ENCODE results near the gene MREG. TPM values are rescaled to one million over a fixed set of nuclear protein-coding genes. Genes with fewer than 3 reads are reported as not detected.

The MREG gene, protein sequence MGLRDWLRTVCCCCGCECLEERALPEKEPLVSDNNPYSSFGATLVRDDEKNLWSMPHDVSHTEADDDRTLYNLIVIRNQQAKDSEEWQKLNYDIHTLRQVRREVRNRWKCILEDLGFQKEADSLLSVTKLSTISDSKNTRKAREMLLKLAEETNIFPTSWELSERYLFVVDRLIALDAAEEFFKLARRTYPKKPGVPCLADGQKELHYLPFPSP
- 33.7 and 34.3 TPM in 2 replicates for polyA plus RNA-seq (2013)

DNA sequence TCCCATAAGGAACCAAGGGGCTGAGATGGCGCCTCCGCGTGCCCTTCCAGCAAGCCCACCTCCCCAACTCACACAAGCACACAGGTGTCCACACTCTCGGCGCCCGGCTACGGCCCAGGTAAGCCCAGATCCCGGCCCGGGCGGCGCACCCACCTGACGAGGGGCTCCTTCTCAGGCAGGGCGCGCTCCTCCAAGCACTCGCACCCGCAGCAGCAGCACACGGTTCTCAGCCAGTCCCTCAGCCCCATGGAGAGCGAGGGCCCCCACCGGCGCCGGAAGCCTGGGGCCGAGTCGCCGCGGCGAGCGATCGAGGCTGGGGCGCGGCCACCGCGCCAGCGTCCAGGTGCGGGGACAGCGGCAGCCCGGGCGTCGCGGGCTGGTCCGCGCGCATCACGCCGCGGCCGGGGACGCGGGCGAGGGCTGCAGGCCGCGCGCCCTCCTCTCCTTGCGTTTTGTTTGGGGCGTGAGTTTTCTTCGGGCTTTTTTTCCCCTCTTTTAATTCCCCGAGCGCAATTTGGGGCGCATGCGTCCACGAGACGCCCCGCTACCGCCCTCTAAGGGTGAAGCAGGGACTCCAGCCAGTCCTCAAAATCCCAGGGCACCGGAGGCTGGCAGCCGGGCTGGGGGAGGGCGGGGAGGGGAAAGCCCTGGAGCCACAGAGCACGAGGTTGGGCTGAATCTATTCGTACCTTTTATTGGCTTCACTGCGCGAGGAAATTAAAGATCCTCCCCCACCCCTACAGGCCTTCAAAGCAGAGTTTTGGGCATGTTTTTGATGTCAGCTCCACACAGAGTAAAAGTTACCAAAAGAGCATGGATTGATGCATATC, at the start of gene MREG:
Gene MREG, minus strand, starts transcription at position 472 of the 830 bp plus-strand sequence. Its CDS starts 224 bp downstream, at position 248.
- Histone ChIP-seq H3K79me2 (ENCODE audit: control insufficient read depth, insufficient read depth, low read length, poor library complexity) (peaks cover 5% of the 10 kb centered on the region), H2BK120ac (ENCODE audit: insufficient read depth, low read length, poor library complexity) (peak within 1 kb of the TSS; percentile 99), H2BK12ac (ENCODE audit: low read length) (peak within 1 kb of the TSS; percentile 79), H3K4me1 (ENCODE audit: control insufficient read depth in 1 of 2, insufficient read depth in 2 of 2, low read length in 2 of 2) (peaks cover 0 to 2% of the 10 kb centered on the region in 2 experiments), H3K79me1 (ENCODE audit: low read length) (peaks cover 9% of the 10 kb centered on the region), H3K9ac (ENCODE audit: low read length) (peak within 1 kb of the TSS; percentile 82), H4K91ac (ENCODE audit: low read depth, low read length) (peak within 1 kb of the TSS; percentile 97), H3K9me3 (ENCODE audit: insufficient read depth, low read depth, low read length) (no peaks in the 10 kb centered on the region), H3K36me3 (ENCODE audit: control insufficient read depth in 1 of 2, insufficient read depth in 2 of 2, low read length in 2 of 2) (no peaks in the 10 kb centered on the region), H3K4ac (ENCODE audit: low read depth, low read length) (peak within 1 kb of the TSS; percentile 26), H2AK5ac (ENCODE audit: low read length) (peak within 1 kb of the TSS; percentile 70), H3K27me3 (ENCODE audit: insufficient read depth, low read length) (no peaks in the 10 kb centered on the region), H3K4me2 (ENCODE audit: low read length) (peak within 1 kb of the TSS; percentile 97), H2BK5ac (ENCODE audit: low read depth, low read length, poor library complexity) (peak within 1 kb of the TSS; percentile 94), H2AFZ (ENCODE audit: insufficient read depth, low read length, poor library complexity) (peak within 1 kb of the TSS; percentile 99), H3K18ac (ENCODE audit: low read length) (peak within 1 kb of the TSS; percentile 99), H3K23ac (ENCODE audit: low read length) (no peak within 1 kb of the TSS), H4K8ac (ENCODE audit: low read depth, low read length) (peak within 1 kb of the TSS; percentile 95), H3K4me3 (ENCODE audit: low read depth, low read length) (peak within 1 kb of the TSS; percentile 94), H4K12ac (ENCODE audit: low read depth, low read length) (peak within 1 kb of the TSS; percentile 97), H3K27ac (ENCODE audit: low read depth, low read length) (peak within 1 kb of the TSS; percentile 79), H3K14ac (ENCODE audit: low read length) (peak within 1 kb of the TSS; percentile 99)
- WGBS (ENCODE audit: extremely low coverage, insufficient coverage, insufficient read length) = no CpG with 5 or more reads among the region's 70 CpGs
- peak; percentile 57 to 80 for DNase-seq

- Histone ChIP-seq H2BK120ac (ENCODE audit: insufficient read depth, low read length, poor library complexity) (no peak overlapping the region), H4K91ac (ENCODE audit: low read depth, low read length) (no peak overlapping the region), H3K9ac (ENCODE audit: low read length) (no peak overlapping the region), H4K8ac (ENCODE audit: low read depth, low read length) (no peak overlapping the region), H4K12ac (ENCODE audit: low read depth, low read length) (no peak overlapping the region), H3K4me3 (ENCODE audit: low read depth, low read length) (no peak overlapping the region), H2AFZ (ENCODE audit: insufficient read depth, low read length, poor library complexity) (no peak overlapping the region), H3K4me2 (ENCODE audit: low read length) (no peak overlapping the region), H3K36me3 (ENCODE audit: control insufficient read depth in 1 of 2, insufficient read depth in 2 of 2, low read length in 2 of 2) (no peaks in the 10 kb centered on the region), H3K4ac (ENCODE audit: low read depth, low read length) (no peak overlapping the region), H3K18ac (ENCODE audit: low read length) (no peak overlapping the region), H3K4me1 (ENCODE audit: control insufficient read depth in 1 of 2, insufficient read depth in 2 of 2, low read length in 2 of 2) (peaks cover 0 to 4% of the 10 kb centered on the region in 2 experiments), H2AK5ac (ENCODE audit: low read length) (no peak overlapping the region), H3K27me3 (ENCODE audit: insufficient read depth, low read length) (no peaks in the 10 kb centered on the region), H3K14ac (ENCODE audit: low read length) (no peak overlapping the region), H3K9me3 (ENCODE audit: insufficient read depth, low read depth, low read length) (no peaks in the 10 kb centered on the region), H2BK12ac (ENCODE audit: low read length) (no peak overlapping the region), H3K27ac (ENCODE audit: low read depth, low read length) (no peak overlapping the region), H3K23ac (ENCODE audit: low read length) (no peak overlapping the region), H3K79me2 (ENCODE audit: control insufficient read depth, insufficient read depth, low read length, poor library complexity) (no peaks in the 10 kb centered on the region), H3K79me1 (ENCODE audit: low read length) (no peaks in the 10 kb centered on the region), H2BK5ac (ENCODE audit: low read depth, low read length, poor library complexity) (no peak overlapping the region)
- peak in 1 of 2 donors; percentile 20 for DNase-seq
- no CpG with 5 or more reads among the region's 5 CpGs for WGBS (ENCODE audit: extremely low coverage, insufficient coverage, insufficient read length)
Observed at GRCh38 chr2:216059233-216059834, 46.0 kb upstream of the MREG start.

DNA sequence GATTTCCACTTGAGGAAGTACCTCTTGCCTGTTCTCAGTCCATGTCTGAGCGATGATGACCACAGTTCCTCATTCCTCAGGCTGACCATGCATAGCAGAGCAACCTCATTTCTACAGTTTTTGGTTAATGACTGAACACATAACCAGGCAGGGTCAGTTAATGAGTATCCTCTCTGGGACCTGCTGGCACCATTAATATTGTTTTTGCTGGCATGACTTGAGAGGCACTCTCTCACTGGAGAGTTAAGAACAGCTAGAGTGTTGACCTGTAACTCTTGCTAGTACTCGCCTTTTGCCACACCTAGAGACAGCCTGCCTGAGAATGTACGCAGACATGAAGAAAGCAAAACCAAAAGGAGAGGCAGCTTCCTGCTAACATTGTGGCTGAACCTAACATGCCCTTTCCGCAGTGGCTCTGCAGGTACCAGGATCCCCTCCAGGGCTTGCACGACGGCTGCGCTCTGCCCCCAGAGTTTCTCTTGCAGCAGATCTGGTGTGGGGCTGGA, 44.4 kb upstream of the MREG start:
- Histone ChIP-seq H3K27ac (ENCODE audit: low read depth, low read length) (no peak overlapping the region), H3K4ac (ENCODE audit: low read depth, low read length) (no peak overlapping the region), H3K79me2 (ENCODE audit: control insufficient read depth, insufficient read depth, low read length, poor library complexity) (no peaks in the 10 kb centered on the region), H3K14ac (ENCODE audit: low read length) (no peak overlapping the region), H2AK5ac (ENCODE audit: low read length) (no peak overlapping the region), H4K12ac (ENCODE audit: low read depth, low read length) (no peak overlapping the region), H3K23ac (ENCODE audit: low read length) (peak overlapping the region; percentile 10), H4K8ac (ENCODE audit: low read depth, low read length) (no peak overlapping the region), H2BK5ac (ENCODE audit: low read depth, low read length, poor library complexity) (no peak overlapping the region), H3K9ac (ENCODE audit: low read length) (no peak overlapping the region), H3K9me3 (ENCODE audit: insufficient read depth, low read depth, low read length) (no peaks in the 10 kb centered on the region), H2AFZ (ENCODE audit: insufficient read depth, low read length, poor library complexity) (no peak overlapping the region), H3K4me1 (ENCODE audit: control insufficient read depth in 1 of 2, insufficient read depth in 2 of 2, low read length in 2 of 2) (peaks cover 0 to 4% of the 10 kb centered on the region in 2 experiments), H3K36me3 (ENCODE audit: control insufficient read depth in 1 of 2, insufficient read depth in 2 of 2, low read length in 2 of 2) (no peaks in the 10 kb centered on the region), H3K18ac (ENCODE audit: low read length) (no peak overlapping the region), H3K4me2 (ENCODE audit: low read length) (no peak overlapping the region), H4K91ac (ENCODE audit: low read depth, low read length) (no peak overlapping the region), H3K27me3 (ENCODE audit: insufficient read depth, low read length) (no peaks in the 10 kb centered on the region), H3K4me3 (ENCODE audit: low read depth, low read length) (no peak overlapping the region), H2BK12ac (ENCODE audit: low read length) (no peak overlapping the region), H3K79me1 (ENCODE audit: low read length) (no peaks in the 10 kb centered on the region), H2BK120ac (ENCODE audit: insufficient read depth, low read length, poor library complexity) (no peak overlapping the region)
- DNase-seq = peak; percentile 59 to 66
- no CpG with 5 or more reads among the region's 7 CpGs for WGBS (ENCODE audit: extremely low coverage, insufficient coverage, insufficient read length)

DNA sequence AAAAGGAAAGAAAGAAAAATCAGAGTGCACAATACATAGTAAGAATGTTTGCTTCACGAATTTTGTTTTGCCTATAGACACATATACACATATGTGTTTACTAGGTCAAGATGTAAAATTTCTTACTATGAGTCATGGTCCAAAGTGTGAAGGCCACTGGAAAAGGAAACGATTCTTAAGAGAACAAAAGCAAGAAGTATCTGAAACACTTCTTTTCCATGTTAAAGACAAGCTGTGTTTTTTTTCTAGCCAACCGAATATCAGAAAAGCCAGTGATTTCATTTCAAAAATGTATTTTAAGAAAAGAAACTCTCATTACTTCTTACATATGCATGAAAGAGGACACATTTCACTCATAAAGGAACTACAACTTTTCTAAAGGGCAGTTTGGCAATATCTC, 43.4 kb upstream of the MREG start:
- Histone ChIP-seq H3K79me2 (ENCODE audit: control insufficient read depth, insufficient read depth, low read length, poor library complexity) (no peaks in the 10 kb centered on the region), H3K4me3 (ENCODE audit: low read depth, low read length) (no peak overlapping the region), H3K27me3 (ENCODE audit: insufficient read depth, low read length) (no peaks in the 10 kb centered on the region), H2BK120ac (ENCODE audit: insufficient read depth, low read length, poor library complexity) (no peak overlapping the region), H3K9ac (ENCODE audit: low read length) (no peak overlapping the region), H3K14ac (ENCODE audit: low read length) (no peak overlapping the region), H3K18ac (ENCODE audit: low read length) (no peak overlapping the region), H2AK5ac (ENCODE audit: low read length) (no peak overlapping the region), H3K27ac (ENCODE audit: low read depth, low read length) (no peak overlapping the region), H3K36me3 (ENCODE audit: control insufficient read depth in 1 of 2, insufficient read depth in 2 of 2, low read length in 2 of 2) (no peaks in the 10 kb centered on the region), H2AFZ (ENCODE audit: insufficient read depth, low read length, poor library complexity) (no peak overlapping the region), H4K8ac (ENCODE audit: low read depth, low read length) (no peak overlapping the region), H3K23ac (ENCODE audit: low read length) (no peak overlapping the region), H3K9me3 (ENCODE audit: insufficient read depth, low read depth, low read length) (no peaks in the 10 kb centered on the region), H4K91ac (ENCODE audit: low read depth, low read length) (no peak overlapping the region), H4K12ac (ENCODE audit: low read depth, low read length) (no peak overlapping the region), H3K79me1 (ENCODE audit: low read length) (no peaks in the 10 kb centered on the region), H3K4me2 (ENCODE audit: low read length) (no peak overlapping the region), H2BK12ac (ENCODE audit: low read length) (no peak overlapping the region), H3K4ac (ENCODE audit: low read depth, low read length) (no peak overlapping the region), H2BK5ac (ENCODE audit: low read depth, low read length, poor library complexity) (no peak overlapping the region), H3K4me1 (ENCODE audit: control insufficient read depth in 1 of 2, insufficient read depth in 2 of 2, low read length in 2 of 2) (peaks cover 0 to 4% of the 10 kb centered on the region in 2 experiments)
- DNase-seq = no peak
- WGBS (ENCODE audit: extremely low coverage, insufficient coverage, insufficient read length) = no CpG with 5 or more reads among the region's 3 CpGs
